K562 (cell line): ENCODE data around the gene OSBP2.

ENCODE experiments used
- ATF3 ChIP-seq, 2 experiments: fragments of 450-650 bp in 1 of 2; sonication (generic) in 1 of 2; formaldehyde crosslinking in 1 of 2; IDR thresholded peaks in 1 of 2; conservative IDR thresholded peaks in 1 of 2; 2 replicates each; pipeline versions ENCODE4 v1.6.1 to v1.8.1; 2016 to 2023; ENCODE audit warnings: mild to moderate bottlenecking in 2 of 2, moderate library complexity in 2 of 2, inconsistent platforms in 1 of 2, missing genetic modification reagents in 1 of 2
- GABPA ChIP-seq: fragments of 200-800 bp; sonication (Bioruptor generic); conservative IDR thresholded peaks from 2 replicates; pipeline ENCODE4 v1.6.1; 2016; ENCODE audit warnings: low read depth, missing genetic modification characterization, missing compliant biosample characterization
- PCBP1 ChIP-seq: fragments of 200-400 bp; formaldehyde crosslinking; IDR thresholded peaks from 2 replicates; pipeline ENCODE4 v1.6.1; 2018; ENCODE audit warnings: mild to moderate bottlenecking, low read depth, low read length; ENCODE audit not compliant: poor library complexity, severe bottlenecking
- POLR2AphosphoS2 ChIP-seq: IDR thresholded peaks from 2 replicates; pipeline ENCODE4 v1.6.1; 2012; ENCODE audit warnings: low read length, improper control_type of control experiment
- POLR2AphosphoS5 ChIP-seq: IDR thresholded peaks from 2 replicates; pipeline ENCODE4 v1.6.1; 2011; ENCODE audit warnings: mild to moderate bottlenecking, low read depth, low read length, moderate library complexity; ENCODE audit not compliant: control insufficient read depth, insufficient read depth
- SAP30 ChIP-seq: fragments of 200-600 bp; sonication (generic); IDR thresholded peaks from 2 replicates; pipeline ENCODE4 v1.6.1; 2012; ENCODE audit warnings: borderline replicate concordance, low read depth, mild to moderate bottlenecking, moderate library complexity, low read length, control low read depth, inconsistent platforms; ENCODE audit not compliant: insufficient read depth, poor library complexity, severe bottlenecking
- STAT5A ChIP-seq: IDR thresholded peaks from 2 replicates; pipeline ENCODE4 v1.6.1; 2012; ENCODE audit warnings: low read length, inconsistent platforms, borderline replicate concordance
- TAF1 ChIP-seq: IDR thresholded peaks from 2 replicates; pipeline ENCODE4 v1.6.1; 2011; ENCODE audit warnings: mild to moderate bottlenecking, low read length, moderate library complexity; ENCODE audit not compliant: insufficient read depth, control insufficient read depth, severe bottlenecking; ENCODE audit errors: extremely low read depth
- ZBTB7A ChIP-seq: IDR thresholded peaks from 2 replicates; pipeline ENCODE4 v1.6.1; 2011; ENCODE audit warnings: low read depth, mild to moderate bottlenecking, low read length, moderate library complexity, borderline replicate concordance; ENCODE audit not compliant: control insufficient read depth
- TF ChIP-seq, protein P1 (sequence below), 2 experiments: fragments of 450-650 bp in 1 of 2; sonication (generic) in 1 of 2; formaldehyde crosslinking in 1 of 2; IDR thresholded peaks; 2 replicates each; pipeline versions ENCODE4 v1.7.1 to v1.9.0; 2016 to 2022; ENCODE audit warnings: inconsistent platforms in 1 of 2, mild to moderate bottlenecking in 1 of 2, missing genetic modification reagents in 1 of 2
- TF ChIP-seq, protein P2 (sequence below), 3 experiments: IDR thresholded peaks in 2 of 3; conservative IDR thresholded peaks in 1 of 3; 2 replicates each; pipeline ENCODE4 v1.5.1; 2011 to 2012; ENCODE audit warnings: low read length in 3 of 3, mild to moderate bottlenecking in 3 of 3, control low read depth in 2 of 3, improper control_type of control experiment in 1 of 3, inconsistent platforms in 1 of 3, low read depth in 1 of 3, mixed read lengths in 1 of 3, moderate library complexity in 1 of 3; ENCODE audit not compliant: insufficient read depth in 2 of 3

DNA sequence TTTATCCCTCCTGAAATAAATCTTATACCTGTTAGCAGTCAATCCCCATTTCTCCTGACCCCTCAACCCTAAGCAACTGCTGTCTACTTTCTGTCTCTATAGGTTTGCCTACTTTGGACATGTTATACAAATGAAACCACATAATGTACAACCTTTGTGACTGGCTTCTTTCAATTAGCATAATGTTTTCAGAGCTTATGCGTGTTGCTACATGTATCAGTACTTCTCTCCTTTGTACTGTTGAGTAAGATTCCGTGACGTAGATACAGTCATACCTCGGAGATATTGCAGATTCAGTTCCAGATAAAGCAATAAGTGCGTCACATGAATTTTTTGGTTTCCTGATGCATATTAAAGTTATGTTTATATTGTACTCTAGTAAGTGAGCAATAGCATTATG is 146.6 kb downstream of the OSBP2 start:
- TF ChIP-seq, protein P1, sequence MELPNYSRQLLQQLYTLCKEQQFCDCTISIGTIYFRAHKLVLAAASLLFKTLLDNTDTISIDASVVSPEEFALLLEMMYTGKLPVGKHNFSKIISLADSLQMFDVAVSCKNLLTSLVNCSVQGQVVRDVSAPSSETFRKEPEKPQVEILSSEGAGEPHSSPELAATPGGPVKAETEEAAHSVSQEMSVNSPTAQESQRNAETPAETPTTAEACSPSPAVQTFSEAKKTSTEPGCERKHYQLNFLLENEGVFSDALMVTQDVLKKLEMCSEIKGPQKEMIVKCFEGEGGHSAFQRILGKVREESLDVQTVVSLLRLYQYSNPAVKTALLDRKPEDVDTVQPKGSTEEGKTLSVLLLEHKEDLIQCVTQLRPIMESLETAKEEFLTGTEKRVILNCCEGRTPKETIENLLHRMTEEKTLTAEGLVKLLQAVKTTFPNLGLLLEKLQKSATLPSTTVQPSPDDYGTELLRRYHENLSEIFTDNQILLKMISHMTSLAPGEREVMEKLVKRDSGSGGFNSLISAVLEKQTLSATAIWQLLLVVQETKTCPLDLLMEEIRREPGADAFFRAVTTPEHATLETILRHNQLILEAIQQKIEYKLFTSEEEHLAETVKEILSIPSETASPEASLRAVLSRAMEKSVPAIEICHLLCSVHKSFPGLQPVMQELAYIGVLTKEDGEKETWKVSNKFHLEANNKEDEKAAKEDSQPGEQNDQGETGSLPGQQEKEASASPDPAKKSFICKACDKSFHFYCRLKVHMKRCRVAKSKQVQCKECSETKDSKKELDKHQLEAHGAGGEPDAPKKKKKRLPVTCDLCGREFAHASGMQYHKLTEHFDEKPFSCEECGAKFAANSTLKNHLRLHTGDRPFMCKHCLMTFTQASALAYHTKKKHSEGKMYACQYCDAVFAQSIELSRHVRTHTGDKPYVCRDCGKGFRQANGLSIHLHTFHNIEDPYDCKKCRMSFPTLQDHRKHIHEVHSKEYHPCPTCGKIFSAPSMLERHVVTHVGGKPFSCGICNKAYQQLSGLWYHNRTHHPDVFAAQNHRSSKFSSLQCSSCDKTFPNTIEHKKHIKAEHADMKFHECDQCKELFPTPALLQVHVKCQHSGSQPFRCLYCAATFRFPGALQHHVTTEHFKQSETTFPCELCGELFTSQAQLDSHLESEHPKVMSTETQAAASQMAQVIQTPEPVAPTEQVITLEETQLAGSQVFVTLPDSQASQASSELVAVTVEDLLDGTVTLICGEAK (IDR thresholded peaks at IDR 0.05), result no peak
- TF ChIP-seq, protein P1 (CRISPR knock-in tag; IDR thresholded peaks at IDR 0.05), result no peak
- no peak for TF ChIP-seq ATF3 (IDR thresholded peaks at IDR 0.05)
- no peak for TF ChIP-seq ATF3 (CRISPR knock-in tag; conservative IDR thresholded peaks at IDR 0.05)
- no peak for TF ChIP-seq TAF1
- TF ChIP-seq, protein P2, sequence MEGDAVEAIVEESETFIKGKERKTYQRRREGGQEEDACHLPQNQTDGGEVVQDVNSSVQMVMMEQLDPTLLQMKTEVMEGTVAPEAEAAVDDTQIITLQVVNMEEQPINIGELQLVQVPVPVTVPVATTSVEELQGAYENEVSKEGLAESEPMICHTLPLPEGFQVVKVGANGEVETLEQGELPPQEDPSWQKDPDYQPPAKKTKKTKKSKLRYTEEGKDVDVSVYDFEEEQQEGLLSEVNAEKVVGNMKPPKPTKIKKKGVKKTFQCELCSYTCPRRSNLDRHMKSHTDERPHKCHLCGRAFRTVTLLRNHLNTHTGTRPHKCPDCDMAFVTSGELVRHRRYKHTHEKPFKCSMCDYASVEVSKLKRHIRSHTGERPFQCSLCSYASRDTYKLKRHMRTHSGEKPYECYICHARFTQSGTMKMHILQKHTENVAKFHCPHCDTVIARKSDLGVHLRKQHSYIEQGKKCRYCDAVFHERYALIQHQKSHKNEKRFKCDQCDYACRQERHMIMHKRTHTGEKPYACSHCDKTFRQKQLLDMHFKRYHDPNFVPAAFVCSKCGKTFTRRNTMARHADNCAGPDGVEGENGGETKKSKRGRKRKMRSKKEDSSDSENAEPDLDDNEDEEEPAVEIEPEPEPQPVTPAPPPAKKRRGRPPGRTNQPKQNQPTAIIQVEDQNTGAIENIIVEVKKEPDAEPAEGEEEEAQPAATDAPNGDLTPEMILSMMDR (IDR thresholded peaks at IDR 0.05 in 2 of 3, conservative IDR thresholded peaks at IDR 0.05 in 1 of 3; ENCODE audit: insufficient read depth in 2 of 3, low read depth in 1 of 3, low read length in 3 of 3), result no peak
- no peak for TF ChIP-seq POLR2AphosphoS2
- no peak for TF ChIP-seq ZBTB7A
- no peak for TF ChIP-seq STAT5A
- TF ChIP-seq GABPA (tag), result no peak
- no peak for TF ChIP-seq POLR2AphosphoS5
- TF ChIP-seq SAP30, result no peak
- TF ChIP-seq PCBP1, result no peak
